DOHH2 (cell line): ENCODE results near the gene RBCK1.

ENCODE experiments used
- H3F3A ChIP-seq: fragments of 200-600 bp; sonication (generic), shearing (Covaris generic); 2 replicates; pipeline ENCODE4 v1.6.0; 2016; ENCODE audit warnings: antibody characterized with exemption, mild to moderate bottlenecking; ENCODE audit not compliant: control insufficient read depth, insufficient read depth
- H3K27ac ChIP-seq: fragments of 200-600 bp; sonication (generic); 2 replicates; pipeline ENCODE4 v1.5.1; 2014; ENCODE audit warnings: low read depth, mild to moderate bottlenecking, low read length, moderate library complexity
- H3K27me3 ChIP-seq: fragments of 200-600 bp; sonication (generic); 2 replicates; pipeline ENCODE4 v1.6.1; 2014; ENCODE audit warnings: mild to moderate bottlenecking, low read length, mixed read lengths; ENCODE audit not compliant: control insufficient read depth
- H3K36me3 ChIP-seq: fragments of 200-600 bp; sonication (generic); 2 replicates; pipeline ENCODE4 v1.6.1; 2014; ENCODE audit warnings: mild to moderate bottlenecking, low read length, moderate library complexity, mixed read lengths; ENCODE audit not compliant: control insufficient read depth
- H3K4me1 ChIP-seq: fragments of 200-600 bp; sonication (generic); 2 replicates; pipeline ENCODE4 v1.6.1; 2014; ENCODE audit warnings: mild to moderate bottlenecking, low read length, mixed read lengths; ENCODE audit not compliant: control insufficient read depth
- H3K4me2 ChIP-seq: fragments of 200-600 bp; sonication (generic); 2 replicates; pipeline ENCODE4 v1.6.0; 2014; ENCODE audit warnings: mild to moderate bottlenecking, low read length, moderate library complexity
- H3K4me3 ChIP-seq: fragments of 200-600 bp; sonication (generic); 2 replicates; pipeline ENCODE4 v1.5.1; 2014; ENCODE audit warnings: mild to moderate bottlenecking, low read length, mixed read lengths
- H3K79me2 ChIP-seq: fragments of 200-600 bp; sonication (generic); 2 replicates; pipeline ENCODE4 v1.6.1; 2014; ENCODE audit warnings: mild to moderate bottlenecking, low read length, mixed read lengths; ENCODE audit not compliant: control insufficient read depth
- H3K9me2 ChIP-seq: fragments of 200-600 bp; sonication (generic); replicated peaks from 2 replicates; pipeline ENCODE4 v1.6.1; 2014; ENCODE audit warnings: mild to moderate bottlenecking, low read length, mixed read lengths; ENCODE audit not compliant: control insufficient read depth
- H3K9me3 ChIP-seq: fragments of 200-600 bp; sonication (generic); 2 replicates; pipeline ENCODE4 v1.6.1; 2014; ENCODE audit warnings: antibody characterized with exemption, low read length, mixed read lengths; ENCODE audit not compliant: control insufficient read depth, insufficient read depth
- H4K20me1 ChIP-seq: fragments of 200-600 bp; sonication (generic); 2 replicates; pipeline ENCODE4 v1.6.0; 2014; ENCODE audit warnings: low read depth, mild to moderate bottlenecking, antibody characterized with exemption, low read length, moderate library complexity; ENCODE audit not compliant: control insufficient read depth, insufficient read depth
- EZH2phosphoT487 ChIP-seq: fragments of 200-600 bp; sonication (generic); IDR thresholded peaks from 2 replicates; pipeline ENCODE4 v1.6.1; 2017; ENCODE audit warnings: borderline replicate concordance, mild to moderate bottlenecking, antibody characterized with exemption, low read length, moderate library complexity, mixed read lengths
- TF ChIP-seq, protein P1 (sequence below): fragments of 200-600 bp; sonication (generic); IDR thresholded peaks from one replicate; pipeline ENCODE4 v1.5.1; 2014; ENCODE audit warnings: antibody characterized with exemption, mild to moderate bottlenecking, low read depth, low read length; ENCODE audit not compliant: poor library complexity, severe bottlenecking

Gene RBCK1

GRCh38 chr20:454951-455350 lies 46.9 kb downstream of the RBCK1 start:
- H3K27me3 ChIP-seq: no peaks in the 10 kb centered on the region
- H3K36me3 ChIP-seq: peaks cover 4% of the 10 kb centered on the region; the same call in 1 of the 2 replicates
- H3K27ac ChIP-seq: no peak overlapping the region
- TF ChIP-seq EZH2phosphoT487: no peak
- TF ChIP-seq, protein P1, sequence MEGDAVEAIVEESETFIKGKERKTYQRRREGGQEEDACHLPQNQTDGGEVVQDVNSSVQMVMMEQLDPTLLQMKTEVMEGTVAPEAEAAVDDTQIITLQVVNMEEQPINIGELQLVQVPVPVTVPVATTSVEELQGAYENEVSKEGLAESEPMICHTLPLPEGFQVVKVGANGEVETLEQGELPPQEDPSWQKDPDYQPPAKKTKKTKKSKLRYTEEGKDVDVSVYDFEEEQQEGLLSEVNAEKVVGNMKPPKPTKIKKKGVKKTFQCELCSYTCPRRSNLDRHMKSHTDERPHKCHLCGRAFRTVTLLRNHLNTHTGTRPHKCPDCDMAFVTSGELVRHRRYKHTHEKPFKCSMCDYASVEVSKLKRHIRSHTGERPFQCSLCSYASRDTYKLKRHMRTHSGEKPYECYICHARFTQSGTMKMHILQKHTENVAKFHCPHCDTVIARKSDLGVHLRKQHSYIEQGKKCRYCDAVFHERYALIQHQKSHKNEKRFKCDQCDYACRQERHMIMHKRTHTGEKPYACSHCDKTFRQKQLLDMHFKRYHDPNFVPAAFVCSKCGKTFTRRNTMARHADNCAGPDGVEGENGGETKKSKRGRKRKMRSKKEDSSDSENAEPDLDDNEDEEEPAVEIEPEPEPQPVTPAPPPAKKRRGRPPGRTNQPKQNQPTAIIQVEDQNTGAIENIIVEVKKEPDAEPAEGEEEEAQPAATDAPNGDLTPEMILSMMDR: no peak
- no peaks in the 10 kb centered on the region for H3K9me2 ChIP-seq
- H4K20me1 ChIP-seq: peaks cover 5% of the 10 kb centered on the region; the same call in 1 of the 2 replicates
- no peaks in the 10 kb centered on the region for H3F3A ChIP-seq
- peaks cover 8% of the 10 kb centered on the region for H3K4me1 ChIP-seq
- H3K4me3 ChIP-seq: no peak overlapping the region
- H3K9me3 ChIP-seq: no peaks in the 10 kb centered on the region
- H3K79me2 ChIP-seq: peaks cover 66% of the 10 kb centered on the region
- no peak overlapping the region for H3K4me2 ChIP-seq

DNA sequence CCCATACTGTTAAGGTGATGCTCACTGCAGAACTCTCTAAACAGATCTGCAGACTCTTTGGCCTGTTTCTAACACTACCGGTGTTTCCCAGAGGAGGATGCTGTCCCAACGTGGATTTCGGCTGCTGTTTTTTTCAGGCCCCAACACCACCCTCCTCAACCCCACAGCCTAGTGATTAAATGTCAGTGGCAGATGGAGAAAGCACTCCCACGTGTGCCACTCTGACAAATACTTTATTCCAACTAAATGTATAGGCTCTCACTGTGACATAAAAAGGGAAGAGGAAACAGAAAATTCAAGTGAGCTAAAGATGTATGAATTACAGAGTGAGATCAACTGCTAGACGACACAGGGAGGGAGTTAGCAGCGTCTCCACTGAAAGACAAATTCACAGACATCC lies 50.7 kb downstream of the RBCK1 start:
- TF ChIP-seq, protein P1: no peak
- TF ChIP-seq EZH2phosphoT487: no peak
- Histone ChIP-seq H3K9me3 (no peaks in the 10 kb centered on the region), H3K4me3 (no peak overlapping the region)

GRCh38 chr20:460180-460579 lies 52.1 kb downstream of the RBCK1 start:
- Histone ChIP-seq H3K27ac (no peak overlapping the region), H3K9me3 (no peaks in the 10 kb centered on the region), H3K9me2 (no peaks in the 10 kb centered on the region), H3K4me2 (peak overlapping the region; percentile 68), H3F3A (no peaks in the 10 kb centered on the region), H3K27me3 (no peaks in the 10 kb centered on the region), H3K4me1 (peaks cover 28% of the 10 kb centered on the region), H3K36me3 (peaks cover 4% of the 10 kb centered on the region; the same call in 1 of the 2 replicates), H3K79me2 (peaks cover 56% of the 10 kb centered on the region), H4K20me1 (peaks cover 12% of the 10 kb centered on the region; the same call in 1 of the 2 replicates), H3K4me3 (peak overlapping the region; percentile 8; the same call in 1 of the 2 replicates)
- TF ChIP-seq EZH2phosphoT487: no peak
- TF ChIP-seq, protein P1: no peak

More for the DNA sequence above, 50.7 kb downstream of the RBCK1 start:
- 0 out of 2 replicates have a peak overlapping the region, but pooled peaks have one; percentile 5 for H3K4me2 ChIP-seq
- H3K79me2 ChIP-seq: peaks cover 64% of the 10 kb centered on the region
- no peaks in the 10 kb centered on the region for H3F3A ChIP-seq
- H3K27me3 ChIP-seq: no peaks in the 10 kb centered on the region
- H3K9me2 ChIP-seq: no peaks in the 10 kb centered on the region
- H4K20me1 ChIP-seq: peaks cover 12% of the 10 kb centered on the region; the same call in 1 of the 2 replicates
- H3K4me1 ChIP-seq: peaks cover 28% of the 10 kb centered on the region
- H3K27ac ChIP-seq: no peak overlapping the region
- peaks cover 4% of the 10 kb centered on the region; the same call in 1 of the 2 replicates for H3K36me3 ChIP-seq
